Stimulated activated CD8-positive, alpha-beta memory T cell treated with anti-CD3 and anti-CD28 coated beads, Interleukin-15, amount 100 ng/mL, for 4 hours (primary cell): ENCODE results near the gene PSMD9.

Source experiments
- DNase-seq, 2 donors: peaks; one replicate each; pipeline ENCODE4 v3.0.0-alpha.2; 2020; ENCODE audit warnings: low read depth in 2 of 2

The PSMD9 gene

DNA sequence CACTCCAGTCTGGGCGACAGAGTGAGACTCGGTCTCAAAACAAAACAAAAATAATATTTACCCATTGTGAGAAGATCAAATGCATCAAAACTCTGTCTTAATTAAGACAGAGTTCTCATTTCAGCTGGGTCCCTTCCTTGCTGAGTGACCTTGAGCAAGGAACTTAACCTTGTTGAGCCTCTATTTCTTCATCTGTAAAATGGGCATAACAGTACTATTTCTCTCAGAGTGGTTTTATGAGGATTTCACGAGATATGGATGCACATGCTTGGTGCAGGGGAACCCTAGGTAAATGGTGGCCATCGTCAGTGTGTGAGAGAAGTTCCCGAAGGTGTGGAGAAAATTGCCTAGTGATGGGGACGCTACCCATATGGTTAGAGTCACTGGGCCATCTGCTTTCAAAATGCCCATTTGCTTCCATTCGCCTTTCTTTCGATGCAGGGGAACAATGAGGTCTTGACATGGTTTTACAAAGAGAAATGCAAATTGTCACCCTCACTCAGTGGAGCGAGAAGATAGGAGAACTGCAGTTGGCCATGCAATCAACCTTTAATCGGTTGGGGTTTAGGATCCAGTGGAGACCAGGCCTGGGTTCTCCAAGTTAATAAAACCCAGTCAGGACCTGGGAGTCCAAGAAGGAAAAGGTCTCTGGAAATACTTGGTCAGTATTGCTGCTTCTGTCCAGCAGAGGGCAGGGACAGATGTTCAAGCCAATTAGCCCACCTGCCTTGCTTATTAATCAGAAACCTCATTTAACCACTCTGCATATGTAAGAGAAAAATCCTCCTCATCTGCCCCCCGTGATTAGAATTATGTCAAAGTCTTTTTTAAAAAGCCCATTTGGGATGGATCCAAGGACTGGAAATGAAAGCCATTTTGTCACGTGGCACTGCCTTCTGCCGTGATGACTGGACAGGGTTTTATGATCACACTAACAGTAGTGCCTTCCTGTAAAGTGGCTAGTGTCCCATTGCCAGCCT is 67.0 kb downstream of the PSMD9 start:
- DNase-seq = no peak

DNA sequence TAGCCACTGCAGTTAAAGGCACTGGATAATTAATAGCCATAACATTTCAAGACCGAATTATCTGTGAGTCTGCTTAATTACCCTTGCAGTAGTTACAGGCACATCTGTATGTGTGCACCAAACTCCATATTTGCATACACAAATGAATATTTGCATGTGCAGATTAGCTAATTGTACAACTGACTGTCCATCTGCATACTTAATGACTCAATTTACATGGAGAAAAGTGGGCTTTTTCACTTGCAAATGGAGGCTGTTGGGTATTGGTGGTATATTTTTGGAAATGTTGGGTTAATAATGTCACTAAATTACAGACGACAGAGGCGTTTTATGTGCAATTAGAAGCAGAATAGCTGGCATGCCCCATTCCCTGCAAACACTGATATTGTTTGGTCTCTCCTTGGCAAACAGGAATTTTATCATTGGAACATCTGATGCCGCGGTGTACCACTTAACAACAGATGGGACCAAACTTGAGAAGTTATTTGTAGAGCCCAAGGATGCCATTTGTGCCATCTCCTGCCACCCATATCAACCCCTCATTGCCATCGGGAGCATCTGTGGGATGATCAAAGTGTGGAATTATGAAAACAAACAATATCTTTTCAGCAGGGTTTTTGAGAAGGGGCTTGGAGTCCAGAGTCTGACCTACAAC is 69.4 kb downstream of the PSMD9 start:
- DNase-seq = no peak

DNA sequence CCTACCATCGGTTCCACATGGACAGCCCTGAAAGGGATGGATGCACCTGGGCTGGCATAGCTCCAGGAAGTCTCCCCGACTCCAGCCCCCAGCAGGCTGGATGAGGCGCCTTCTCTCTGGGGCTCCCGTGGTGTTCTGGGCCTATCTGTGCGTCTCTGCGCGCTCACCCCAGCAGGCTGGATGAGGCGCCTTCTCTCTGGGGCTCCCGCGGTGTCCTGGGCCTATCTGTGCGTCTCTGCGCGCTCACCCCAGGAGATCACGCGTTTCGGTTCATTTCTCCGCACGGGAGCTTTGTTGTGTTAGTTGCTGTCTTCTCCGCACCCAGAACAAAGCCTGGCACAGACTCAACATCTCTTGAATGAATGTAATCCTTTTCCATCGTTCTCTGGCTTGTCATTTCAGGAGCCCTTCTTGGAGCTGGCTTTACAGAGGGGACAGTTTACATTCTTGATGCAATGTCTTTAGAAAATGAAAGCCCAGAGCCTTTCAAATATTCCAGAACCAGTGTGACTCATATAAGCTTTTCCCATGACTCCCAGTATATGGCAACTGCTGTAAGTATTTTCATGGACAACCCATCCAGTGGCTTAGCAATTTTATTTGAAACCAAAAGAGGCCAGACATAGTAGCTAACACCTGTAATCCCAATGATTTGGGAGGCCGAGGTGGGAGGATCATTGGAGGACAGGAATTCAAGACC is 70.1 kb downstream of the PSMD9 start:
- DNase-seq = no peak

DNA sequence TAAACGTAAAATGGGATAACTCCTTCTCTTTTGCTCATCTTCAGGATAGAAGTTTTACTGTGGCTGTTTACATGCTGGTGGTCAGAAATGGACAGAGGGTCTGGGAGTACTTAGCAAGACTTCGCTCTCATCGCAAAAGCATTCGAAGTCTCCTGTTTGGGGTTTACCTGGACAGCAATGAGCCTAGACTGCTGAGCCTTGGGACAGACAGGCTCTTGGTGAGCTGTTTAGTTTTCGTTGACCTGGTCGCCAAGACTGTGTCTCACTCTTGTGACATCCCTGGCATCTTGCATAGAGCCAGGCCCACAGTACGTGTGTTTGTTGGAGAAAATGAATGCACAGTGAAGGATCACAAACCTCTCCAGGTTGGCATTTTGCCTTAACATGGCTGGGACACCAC is 72.0 kb downstream of the PSMD9 start:
- DNase-seq = no peak

DNA sequence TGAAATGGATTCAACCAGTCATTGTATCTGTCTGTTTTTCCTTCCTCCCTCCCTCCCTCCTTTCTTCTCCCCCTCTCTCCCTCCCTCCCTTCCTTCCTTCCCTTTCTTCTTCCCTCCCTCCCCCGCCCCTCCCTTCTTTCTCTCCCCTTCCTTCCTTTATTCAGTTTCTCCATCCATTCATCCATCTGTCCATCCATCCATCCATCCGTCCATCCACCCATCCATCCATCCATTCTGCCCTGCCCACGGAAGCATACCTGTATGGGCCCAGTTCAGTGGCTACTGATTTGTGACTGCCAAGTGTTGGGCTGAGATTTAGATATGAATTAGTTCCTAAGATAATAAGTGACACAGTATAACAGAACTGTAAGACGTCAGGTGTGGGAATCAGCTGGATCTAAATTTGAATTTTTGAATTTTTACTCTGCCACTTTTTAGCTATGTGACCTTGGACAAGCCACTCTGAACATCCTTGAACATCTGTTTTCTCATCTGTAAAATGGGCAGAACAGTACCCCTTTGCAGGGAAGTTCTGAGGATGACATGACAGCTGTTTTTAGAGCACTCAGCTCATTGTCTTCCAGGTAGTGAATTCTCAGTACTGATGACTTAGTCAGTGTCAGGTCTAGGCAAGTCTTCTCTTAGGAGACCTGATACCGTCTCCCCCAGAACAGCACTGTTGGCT is 72.7 kb downstream of the PSMD9 start:
- no peak for DNase-seq

DNA sequence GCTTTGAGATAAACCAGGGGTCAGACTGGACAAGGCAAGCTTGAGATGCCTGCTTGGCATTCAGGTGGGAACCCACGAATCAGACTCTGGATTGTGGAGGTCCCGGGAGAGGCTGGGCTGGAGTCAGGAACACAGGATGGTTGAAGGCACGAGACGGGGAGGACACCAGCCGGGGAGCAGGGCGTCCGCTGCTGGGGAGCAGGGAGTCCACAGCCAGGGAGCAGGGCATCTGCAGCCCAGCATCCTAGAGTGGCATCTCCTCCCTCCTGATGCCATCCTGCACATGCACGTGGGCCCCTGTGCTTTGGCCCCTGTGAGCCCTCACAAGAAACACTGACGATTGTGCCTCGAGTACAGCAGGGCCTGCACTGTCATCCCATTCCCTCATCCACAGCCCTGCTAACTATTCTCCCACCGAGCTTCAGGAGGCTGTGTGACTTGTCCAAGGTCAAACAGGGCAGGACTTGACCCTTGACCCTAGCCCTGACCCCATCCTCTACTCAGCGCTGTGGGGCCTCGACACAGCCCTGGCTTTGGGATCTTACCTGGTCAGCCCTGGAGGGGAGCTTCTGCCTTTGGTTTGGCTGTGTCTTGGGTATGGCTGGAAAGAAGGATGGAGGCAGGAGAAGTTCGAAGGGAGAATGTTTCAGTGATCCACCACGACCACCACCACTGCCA is 74.9 kb downstream of the PSMD9 start:
- DNase-seq = no peak

DNA sequence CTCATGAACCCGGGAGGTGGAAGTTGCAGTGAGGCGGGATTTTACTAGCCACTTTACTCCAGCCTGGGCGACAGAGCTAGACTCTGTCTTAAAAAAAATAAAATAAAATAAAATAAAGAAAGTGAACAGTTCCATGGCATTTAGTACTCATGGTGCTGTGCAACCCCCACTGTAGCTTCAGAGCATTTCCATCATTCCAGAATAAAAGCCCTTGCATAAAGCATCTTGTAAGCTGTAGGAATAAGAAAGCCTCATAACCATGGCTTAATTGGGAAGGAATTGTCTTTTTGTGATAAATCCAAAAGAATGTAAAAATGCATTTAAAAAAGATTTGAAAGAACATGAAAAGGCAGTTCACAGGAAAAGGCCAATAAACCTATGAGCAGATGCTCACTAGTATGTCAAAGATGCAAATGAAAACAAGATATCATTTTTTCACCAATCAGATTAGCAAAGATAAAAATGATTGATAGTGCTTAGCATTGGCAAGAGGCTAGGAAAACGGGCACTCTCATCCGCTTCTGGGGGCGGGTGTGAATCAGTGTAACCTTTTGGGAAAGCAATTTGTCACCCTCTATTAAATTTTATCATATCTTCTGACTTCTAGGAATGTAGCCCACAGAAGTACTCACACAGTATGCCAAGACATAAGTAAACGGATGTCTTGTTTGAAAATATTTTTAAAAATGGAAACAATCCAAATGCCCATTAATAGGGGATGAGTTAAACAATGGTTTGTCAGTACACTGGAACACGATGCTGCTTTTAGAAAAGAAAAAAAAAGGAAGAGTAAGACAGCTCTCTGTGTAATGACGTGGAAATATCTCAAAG is 76.4 kb downstream of the PSMD9 start:
- DNase-seq = no peak

DNA sequence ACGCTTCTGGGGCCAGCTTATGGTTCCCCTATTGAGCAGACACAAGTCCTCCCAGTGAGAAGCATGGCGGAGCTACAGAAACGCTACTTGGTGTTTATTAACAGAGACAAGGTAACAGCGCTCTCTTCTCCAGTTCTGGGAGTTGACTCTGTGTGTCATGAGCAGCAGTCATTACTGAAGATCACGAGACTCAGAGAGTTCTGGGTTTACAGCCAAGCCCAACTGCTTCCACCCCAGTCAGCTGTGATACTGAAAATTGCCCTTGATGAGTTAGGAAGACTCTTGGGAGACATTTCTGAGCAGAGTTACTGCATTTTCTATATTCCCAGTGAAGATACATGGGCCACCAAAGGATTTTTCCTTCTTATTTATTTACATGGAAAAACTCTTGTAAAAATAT is 78.4 kb downstream of the PSMD9 start:
- no peak for DNase-seq
